ENCODE measurements around the gene MINPP1.

- TF ChIP-seq CTCF (conservative IDR thresholded peaks at IDR 0.05 in 1 of 2, IDR thresholded peaks at IDR 0.05 in 1 of 2; ENCODE audit: extremely low read depth in 1 of 2, insufficient read depth in 1 of 2, low read depth in 1 of 2, low read length in 2 of 2) (no peak), EZH2 (IDR thresholded peaks at IDR 0.05; ENCODE audit: borderline replicate concordance, low read length) (no peak)
Measured at GRCh38 chr10:87511526-87511925, 6.8 kb downstream of the MINPP1 start.
